Measurements from ENCODE around the gene JMY.

The JMY gene

GRCh38 chr5:79235261-79235633, 684 bp upstream of the JMY start:
- TF ChIP-seq HDGF (IDR thresholded peaks at IDR 0.05; ENCODE audit: borderline replicate concordance) (no peak), FOXA1 (IDR thresholded peaks at IDR 0.05) (no peak), FOXM1 (IDR thresholded peaks at IDR 0.05; ENCODE audit: borderline replicate concordance) (no peak), CTBP1 (IDR thresholded peaks at IDR 0.05; ENCODE audit: borderline replicate concordance) (no peak), NFRKB (IDR thresholded peaks at IDR 0.05) (no peak), PKNOX1 (IDR thresholded peaks at IDR 0.05) (0 out of 2 replicates have a peak, but pooled peaks have one; percentile 2)
- POLR2A ChIA-PET = no interaction called here
- DNase-seq (ENCODE audit: extremely low spot score) = no peak
- CTCF ChIA-PET = no interaction called here

GRCh38 chr5:79236362-79236969, 535 bp downstream of the JMY start:
- TF ChIP-seq SP1 (IDR thresholded peaks at IDR 0.05) (no peak), NFRKB (IDR thresholded peaks at IDR 0.05) (no peak), L3MBTL2 (conservative IDR thresholded peaks at IDR 0.05) (no peak), FOXM1 (IDR thresholded peaks at IDR 0.05; ENCODE audit: borderline replicate concordance) (no peak), LEF1 (IDR thresholded peaks at IDR 0.05; ENCODE audit: borderline replicate concordance) (no peak), ZNF384 (IDR thresholded peaks at IDR 0.05) (no peak), CTBP1 (IDR thresholded peaks at IDR 0.05; ENCODE audit: borderline replicate concordance) (no peak), PKNOX1 (IDR thresholded peaks at IDR 0.05) (no peak), BHLHE40 (IDR thresholded peaks at IDR 0.05; ENCODE audit: borderline replicate concordance) (no peak), HDGF (IDR thresholded peaks at IDR 0.05; ENCODE audit: borderline replicate concordance) (no peak), FOXA1 (IDR thresholded peaks at IDR 0.05) (no peak), SUZ12 (IDR thresholded peaks at IDR 0.05) (no peak), FOXK2 (IDR thresholded peaks at IDR 0.05) (no peak), ARNT (IDR thresholded peaks at IDR 0.05) (no peak), ELF4 (IDR thresholded peaks at IDR 0.05) (no peak)
- peak; percentile 44 for DNase-seq (ENCODE audit: extremely low spot score)
- ChIA-PET POLR2A (interaction anchor here (0.7 to 1.1 kb wide), 4 partner anchors 17 to 277 kb away, joined by 3 to 5 read pairs (median 3); no protein-coding TSS in a partner anchor), CTCF (interaction anchor here (1.1 to 1.7 kb wide), 3 partner anchors 103 to 214 kb away, joined by 3 to 5 read pairs (median 3); no protein-coding TSS in a partner anchor)

- DNase-seq (ENCODE audit: extremely low spot score) = peak; percentile 33
- POLR2A ChIA-PET = interaction anchor here (0.6 to 1.2 kb wide), 6 partner anchors 17 to 276 kb away, joined by 3 to 5 read pairs (median 3); no protein-coding TSS in a partner anchor
- TF ChIP-seq NFRKB (IDR thresholded peaks at IDR 0.05) (no peak), PKNOX1 (IDR thresholded peaks at IDR 0.05) (no peak), ELF4 (IDR thresholded peaks at IDR 0.05) (no peak), FOXM1 (IDR thresholded peaks at IDR 0.05; ENCODE audit: borderline replicate concordance) (no peak), ZNF384 (IDR thresholded peaks at IDR 0.05) (no peak), HDGF (IDR thresholded peaks at IDR 0.05; ENCODE audit: borderline replicate concordance) (no peak)
- CTCF ChIA-PET = interaction anchor here (1.1 to 1.7 kb wide), 3 partner anchors 104 to 215 kb away, joined by 3 to 5 read pairs (median 3); no protein-coding TSS in a partner anchor
Observed at GRCh38 chr5:79236970-79237739, 1.2 kb downstream of the JMY start.

- CTCF ChIA-PET = interaction anchor here (0.7 to 1.7 kb wide), 3 partner anchors 10 to 215 kb away, joined by 3 to 6 read pairs (median 5); no protein-coding TSS in a partner anchor
- no peak for DNase-seq (ENCODE audit: extremely low spot score)
- TF ChIP-seq PKNOX1 (IDR thresholded peaks at IDR 0.05) (no peak), SP1 (IDR thresholded peaks at IDR 0.05) (no peak), NFRKB (IDR thresholded peaks at IDR 0.05) (no peak), HDGF (IDR thresholded peaks at IDR 0.05; ENCODE audit: borderline replicate concordance) (no peak), BHLHE40 (IDR thresholded peaks at IDR 0.05; ENCODE audit: borderline replicate concordance) (no peak), FOXA1 (IDR thresholded peaks at IDR 0.05) (no peak), LEF1 (IDR thresholded peaks at IDR 0.05; ENCODE audit: borderline replicate concordance) (no peak), ARNT (IDR thresholded peaks at IDR 0.05) (no peak), FOXK2 (IDR thresholded peaks at IDR 0.05) (no peak), L3MBTL2 (conservative IDR thresholded peaks at IDR 0.05) (no peak), FOXM1 (IDR thresholded peaks at IDR 0.05; ENCODE audit: borderline replicate concordance) (no peak), CTBP1 (IDR thresholded peaks at IDR 0.05; ENCODE audit: borderline replicate concordance) (no peak), TARDBP (IDR thresholded peaks at IDR 0.05) (no peak)
- POLR2A ChIA-PET = interaction anchor here (0.6 to 1.2 kb wide), 2 partner anchors 28 to 266 kb away, joined by 3 read pairs; no protein-coding TSS in a partner anchor
Observed at GRCh38 chr5:79237740-79238560, 2.0 kb downstream of the JMY start.

GRCh38 chr5:79240561-79240960, 4.6 kb downstream of the JMY start:
- DNase-seq (ENCODE audit: extremely low spot score) = no peak
- ChIA-PET CTCF (interaction anchor here (0.5 to 1.0 kb wide), 2 partner anchors 33 to 107 kb away, joined by 3 to 6 read pairs; no protein-coding TSS in a partner anchor), POLR2A (no interaction called here)
- TF ChIP-seq PKNOX1 (IDR thresholded peaks at IDR 0.05) (peak; percentile 88), FOXK2 (IDR thresholded peaks at IDR 0.05) (no peak)
